ENCODE data around the gene FAM217B.
A peak's percentile ranks its signal among the peaks of the same experiment; 100 is the strongest.
"Not testable (repeated sequence)": the region's sequence is repeated elsewhere in the genome, so short reads cannot be mapped to it uniquely, and the experiment has no call there.

The FAM217B gene

DNA sequence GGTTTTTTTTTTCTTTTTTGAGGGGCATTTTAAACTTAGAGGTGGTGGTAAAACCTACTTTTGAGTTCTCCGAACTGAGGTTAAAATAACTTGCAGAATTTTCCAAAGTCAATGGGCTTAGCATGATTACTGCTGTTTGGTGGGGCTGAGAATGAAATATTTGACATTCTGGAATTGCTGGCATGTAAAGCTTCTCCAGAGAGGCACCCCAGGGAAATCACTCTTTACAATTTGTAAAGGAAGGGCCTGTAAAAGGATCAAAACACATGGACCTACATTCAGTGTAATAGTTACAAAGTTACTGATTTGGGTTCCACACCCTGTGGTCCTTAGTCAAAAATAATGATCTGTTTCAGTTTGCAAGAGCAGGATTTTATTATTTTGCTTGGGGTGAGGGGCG lies 5.5 kb downstream of the FAM217B start:
- no peak overlapping the region for H3K4me3 Mint-ChIP-seq
- no peak for DNase-seq
- H3K9me3 Mint-ChIP-seq: no peaks in the 10 kb centered on the region
- H3K36me3 Mint-ChIP-seq: peaks cover 26% of the 10 kb centered on the region
- H3K27ac Mint-ChIP-seq: no peak overlapping the region
- peaks cover 48% of the 10 kb centered on the region for H3K4me1 Mint-ChIP-seq
- H3K27me3 Mint-ChIP-seq: no peaks in the 10 kb centered on the region
- CTCF ChIA-PET: interaction anchor here (1.4 to 3.9 kb wide), 2 partner anchors 11 to 317 kb away, joined by 6 to 16 read pairs; partner anchors contain the start of gene SYCP2

GRCh38 chr20:59947376-59947775 lies 7.2 kb downstream of the FAM217B start:
- Mint-ChIP-seq H3K27me3 (no peaks in the 10 kb centered on the region), H3K4me1 (peaks cover 34% of the 10 kb centered on the region), H3K4me3 (no peak overlapping the region), H3K9me3 (no peaks in the 10 kb centered on the region), H3K36me3 (peaks cover 23% of the 10 kb centered on the region), H3K27ac (no peak overlapping the region)
- DNase-seq: no peak
- CTCF ChIA-PET: interaction anchor here (3.9 kb wide), 1 partner anchor 13 kb away, joined by 16 read pairs; the partner anchor contains the start of gene SYCP2

DNA sequence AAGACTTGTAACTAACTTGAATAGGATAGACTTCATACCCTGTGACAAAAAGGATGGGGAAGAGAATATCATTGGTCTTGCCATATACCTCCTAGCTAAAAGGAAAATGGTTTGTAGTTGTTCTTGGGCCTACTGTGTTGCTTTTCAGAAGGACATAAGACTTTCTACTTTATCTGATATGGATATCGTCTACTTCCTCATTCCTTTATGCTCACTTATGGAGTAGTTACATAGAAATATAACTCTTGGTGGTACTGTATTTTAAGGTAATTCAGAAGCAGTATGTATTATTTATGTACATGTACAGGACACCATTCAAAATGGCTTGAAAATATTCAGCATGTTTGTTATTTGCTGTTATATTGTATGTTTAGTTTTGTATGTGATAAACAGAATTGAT lies 8.0 kb downstream of the FAM217B start:
- no peak overlapping the region for H3K4me3 Mint-ChIP-seq
- peaks cover 33% of the 10 kb centered on the region for H3K4me1 Mint-ChIP-seq
- H3K36me3 Mint-ChIP-seq: peaks cover 22% of the 10 kb centered on the region
- CTCF ChIA-PET: interaction anchor here (0.7 to 3.9 kb wide), 7 partner anchors 8 to 317 kb away, joined by 3 to 16 read pairs (median 4); partner anchors contain the start of genes FAM217B, PPP1R3D and SYCP2
- H3K27me3 Mint-ChIP-seq: no peaks in the 10 kb centered on the region
- no peaks in the 10 kb centered on the region for H3K9me3 Mint-ChIP-seq
- H3K27ac Mint-ChIP-seq: peak overlapping the region; percentile 95
- no peak for DNase-seq

DNA sequence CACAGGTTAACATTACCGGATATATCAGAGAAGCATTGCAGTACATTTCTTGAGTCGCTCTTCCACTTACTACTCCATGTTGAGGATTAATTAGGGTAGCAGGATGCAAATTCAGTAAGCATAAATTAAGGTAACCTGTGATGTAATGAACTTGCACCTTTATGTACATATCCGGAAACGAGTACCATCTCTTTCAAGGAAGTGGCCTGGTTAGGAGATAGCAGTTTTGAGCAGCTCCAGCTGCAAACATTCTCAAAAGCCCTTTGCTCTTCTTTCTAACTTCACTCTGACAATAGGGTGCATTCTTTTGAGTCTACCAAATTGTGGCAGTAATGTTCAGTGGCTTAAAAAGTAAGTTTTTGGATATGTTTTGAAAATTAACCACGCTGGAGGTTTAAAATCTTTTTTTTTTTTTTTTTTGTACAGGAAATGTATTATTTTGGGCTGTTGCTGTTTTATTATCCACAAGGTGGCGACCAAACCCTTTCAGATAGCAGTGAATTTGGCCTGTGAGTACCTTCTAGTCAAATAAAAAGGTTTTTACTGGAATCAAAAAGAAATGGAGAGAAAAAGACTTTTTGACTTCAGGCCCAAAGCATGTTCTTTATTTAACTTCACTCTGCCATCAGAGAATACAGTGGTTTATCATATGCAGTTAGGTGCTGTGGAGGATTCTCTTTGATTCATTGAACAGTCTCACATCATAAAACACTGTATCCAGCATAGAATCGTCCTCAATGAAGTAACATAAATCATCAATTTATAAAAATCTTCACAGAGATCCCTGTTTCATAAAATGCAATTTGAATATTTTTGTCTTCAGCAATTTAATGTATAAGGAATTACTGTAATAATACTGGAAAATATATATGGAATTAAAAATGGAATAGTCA lies 8.9 kb downstream of the FAM217B start:
- peaks cover 18% of the 10 kb centered on the region for H3K36me3 Mint-ChIP-seq
- H3K27ac Mint-ChIP-seq: peak overlapping the region; percentile 95
- peak overlapping the region; percentile 42 for H3K4me3 Mint-ChIP-seq
- CTCF ChIA-PET: interaction anchor here (0.7 to 3.9 kb wide), 8 partner anchors 9 to 316 kb away, joined by 3 to 16 read pairs (median 4); partner anchors contain the start of genes FAM217B, PPP1R3D and SYCP2
- peaks cover 33% of the 10 kb centered on the region for H3K4me1 Mint-ChIP-seq
- H3K27me3 Mint-ChIP-seq: no peaks in the 10 kb centered on the region
- DNase-seq: peak; percentile 52
- H3K9me3 Mint-ChIP-seq: no peaks in the 10 kb centered on the region

- Mint-ChIP-seq H3K27ac (peak overlapping the region; percentile 14), H3K27me3 (no peaks in the 10 kb centered on the region), H3K4me1 (peaks cover 32% of the 10 kb centered on the region), H3K4me3 (no peak overlapping the region), H3K9me3 (no peaks in the 10 kb centered on the region), H3K36me3 (peaks cover 10% of the 10 kb centered on the region)
- CTCF ChIA-PET: interaction anchor here (0.7 to 1.7 kb wide), 4 partner anchors 16 to 314 kb away, joined by 4 to 5 read pairs (median 4); partner anchors contain the start of gene SYCP2
- DNase-seq: no peak
These were observed 9.7 kb downstream of the FAM217B start for GRCh38 chr20:59949911-59950310.

- no peak overlapping the region for H3K27ac Mint-ChIP-seq
- H3K27me3 Mint-ChIP-seq: no peaks in the 10 kb centered on the region
- DNase-seq: no peak
- H3K4me1 Mint-ChIP-seq: no peaks in the 10 kb centered on the region
- no peak overlapping the region for H3K4me3 Mint-ChIP-seq
- CTCF ChIA-PET: interaction anchor here (1.0 to 2.0 kb wide), 3 partner anchors 15 to 102 kb away, joined by 3 to 5 read pairs (median 3); partner anchors contain the start of genes FAM217B and PPP1R3D
- no peaks in the 10 kb centered on the region for H3K36me3 Mint-ChIP-seq
- H3K9me3 Mint-ChIP-seq: no peaks in the 10 kb centered on the region
These were observed 14.5 kb downstream of the FAM217B start for GRCh38 chr20:59954718-59955117.

GRCh38 chr20:59955131-59955796 lies 15.1 kb downstream of the FAM217B start:
- no peaks in the 10 kb centered on the region for H3K4me1 Mint-ChIP-seq
- H3K27me3 Mint-ChIP-seq: no peaks in the 10 kb centered on the region
- H3K9me3 Mint-ChIP-seq: no peaks in the 10 kb centered on the region
- DNase-seq: peak; percentile 23
- CTCF ChIA-PET: interaction anchor here (0.7 to 2.0 kb wide), 5 partner anchors 15 to 1274 kb away, joined by 3 to 5 read pairs (median 3); partner anchors contain the start of genes FAM217B and PPP1R3D
- H3K27ac Mint-ChIP-seq: no peak overlapping the region
- H3K4me3 Mint-ChIP-seq: no peak overlapping the region
- H3K36me3 Mint-ChIP-seq: no peaks in the 10 kb centered on the region

DNA sequence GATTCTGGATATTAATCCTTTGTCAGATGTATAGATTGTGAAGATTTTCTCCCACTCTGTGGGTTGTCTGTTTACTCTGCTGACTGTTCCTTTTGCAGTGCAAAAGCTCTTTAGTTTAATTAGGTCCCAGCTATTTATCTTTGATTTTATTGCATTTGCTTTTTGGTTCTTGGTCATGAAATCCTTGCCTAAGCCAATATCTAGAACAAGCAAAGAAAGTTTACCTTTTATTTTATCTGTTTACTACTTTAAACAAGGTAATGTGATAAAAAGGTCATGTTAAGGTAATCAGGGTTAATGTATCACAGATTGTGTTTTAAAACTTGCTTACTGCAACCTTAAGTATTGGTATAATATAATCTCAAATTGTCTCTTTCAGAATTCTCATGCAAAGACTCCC lies 17.4 kb downstream of the FAM217B start:
- H3K27ac Mint-ChIP-seq, DNase-seq, H3K4me1 Mint-ChIP-seq, CTCF ChIA-PET, H3K9me3 Mint-ChIP-seq, H3K36me3 Mint-ChIP-seq, H3K4me3 Mint-ChIP-seq, H3K27me3 Mint-ChIP-seq: not testable (repeated sequence)

DNA sequence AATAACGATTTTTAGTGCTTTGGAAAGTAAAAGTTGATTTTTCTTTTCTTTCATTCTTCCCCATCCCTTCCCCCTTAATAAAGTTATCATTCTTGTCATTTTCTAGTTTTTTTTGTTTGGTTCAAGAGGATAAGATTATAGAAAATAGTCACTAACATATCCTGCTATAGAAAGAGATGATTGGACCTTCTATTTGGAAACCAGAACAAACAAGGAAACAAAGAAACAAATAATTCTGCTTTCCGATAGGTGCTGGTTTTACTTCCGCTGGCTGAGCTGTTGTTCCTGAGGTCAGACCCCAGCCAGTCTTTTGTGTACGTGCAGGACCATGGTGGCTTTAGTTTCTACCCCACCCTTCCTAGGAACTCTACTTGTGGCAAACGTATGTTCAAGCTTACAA lies 17.9 kb downstream of the FAM217B start, which contains the start of gene CDH26:
Gene CDH26 (plus strand): TSS at position 301 of the 400 bp plus-strand sequence. CDS start 304 bp downstream, outside the sequence.
- Mint-ChIP-seq H3K36me3 (no peaks in the 10 kb centered on the region), H3K4me1 (no peaks in the 10 kb centered on the region), H3K27ac (no peak within 1 kb of the TSS), H3K27me3 (no peaks in the 10 kb centered on the region), H3K4me3 (no peak within 1 kb of the TSS), H3K9me3 (no peaks in the 10 kb centered on the region)
- no peak for DNase-seq
- CTCF ChIA-PET: no interaction called here

GRCh38 chr20:59958626-59959025 lies 18.4 kb downstream of the FAM217B start:
- no peak for DNase-seq
- CTCF ChIA-PET: no interaction called here
- Mint-ChIP-seq H3K36me3 (no peaks in the 10 kb centered on the region), H3K4me1 (no peaks in the 10 kb centered on the region), H3K27me3 (no peaks in the 10 kb centered on the region), H3K27ac (no peak overlapping the region), H3K4me3 (no peak overlapping the region), H3K9me3 (no peaks in the 10 kb centered on the region)

GRCh38 chr20:59961423-59961822 lies 21.2 kb downstream of the FAM217B start:
- DNase-seq: no peak
- CTCF ChIA-PET: no interaction called here
- Mint-ChIP-seq H3K27ac (no peak overlapping the region), H3K4me3 (no peak overlapping the region), H3K9me3 (no peaks in the 10 kb centered on the region), H3K36me3 (no peaks in the 10 kb centered on the region), H3K27me3 (no peaks in the 10 kb centered on the region), H3K4me1 (no peaks in the 10 kb centered on the region)

DNA sequence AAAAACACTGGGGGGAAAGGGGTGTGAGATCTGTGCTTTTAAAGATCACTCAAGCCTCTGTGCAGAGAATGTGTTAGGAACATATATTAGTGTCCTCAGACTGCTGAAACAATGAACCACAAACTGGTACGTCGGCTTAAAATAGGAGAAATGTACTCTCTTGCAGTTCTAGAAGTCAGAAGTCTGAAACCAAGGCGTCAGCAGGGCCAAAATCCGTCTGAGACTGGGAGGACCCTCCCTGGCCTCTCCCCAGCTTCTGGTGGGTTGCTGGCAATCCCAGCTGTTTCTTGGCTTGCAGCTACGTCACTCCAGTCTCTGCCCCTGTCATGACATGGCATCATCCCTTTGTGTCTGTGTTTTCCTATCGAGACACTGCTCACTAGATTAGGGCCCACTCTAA lies 22.0 kb downstream of the FAM217B start:
- Mint-ChIP-seq H3K36me3 (no peaks in the 10 kb centered on the region), H3K27me3 (no peaks in the 10 kb centered on the region), H3K9me3 (no peaks in the 10 kb centered on the region), H3K4me1 (no peaks in the 10 kb centered on the region), H3K27ac (no peak overlapping the region), H3K4me3 (no peak overlapping the region)
- no peak for DNase-seq
- CTCF ChIA-PET: interaction anchor here (1.1 kb wide), 1 partner anchor 248 kb away, joined by 4 read pairs; no protein-coding TSS in a partner anchor

DNA sequence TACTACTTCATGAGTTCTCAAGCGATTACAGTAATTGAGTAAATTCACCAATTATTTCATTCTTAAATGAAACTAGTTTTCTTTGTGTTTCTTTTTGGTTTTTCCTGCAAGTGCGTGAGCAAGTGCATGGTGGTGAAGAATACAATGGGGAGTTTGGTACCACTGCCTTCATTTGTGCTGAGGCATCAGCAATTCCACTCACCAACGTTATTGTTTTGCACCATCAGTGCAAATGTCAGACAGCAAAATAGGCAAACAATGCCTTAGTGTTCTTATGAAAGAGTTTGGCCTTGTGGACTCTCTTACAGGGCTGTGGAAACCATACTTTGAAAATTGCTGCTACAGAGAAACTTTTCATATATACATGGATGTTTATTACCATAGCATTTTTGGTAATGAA lies 26.2 kb downstream of the FAM217B start:
- CTCF ChIA-PET: no interaction called here
- Mint-ChIP-seq H3K27me3 (peaks cover 7% of the 10 kb centered on the region), H3K36me3 (no peaks in the 10 kb centered on the region), H3K9me3 (no peaks in the 10 kb centered on the region), H3K4me3 (no peak overlapping the region), H3K27ac (no peak overlapping the region), H3K4me1 (no peaks in the 10 kb centered on the region)
- DNase-seq: no peak

- H3K4me3 Mint-ChIP-seq: no peak overlapping the region
- no peaks in the 10 kb centered on the region for H3K4me1 Mint-ChIP-seq
- no peaks in the 10 kb centered on the region for H3K9me3 Mint-ChIP-seq
- H3K27me3 Mint-ChIP-seq: peaks cover 7% of the 10 kb centered on the region
- CTCF ChIA-PET: no interaction called here
- no peak for DNase-seq
- no peaks in the 10 kb centered on the region for H3K36me3 Mint-ChIP-seq
- no peak overlapping the region for H3K27ac Mint-ChIP-seq
These were observed 31.2 kb downstream of the FAM217B start for GRCh38 chr20:59971428-59971827.
